ENCODE results near the gene ZCCHC7.
"Not testable (repeated sequence)": the region's sequence is repeated elsewhere in the genome, so short reads cannot be mapped to it uniquely, and the experiment has no call there.

ZCCHC7 gene

GRCh38 chr9:37121881-37122280 is 1.5 kb downstream of the ZCCHC7 start:
- no peak for DNase-seq

- DNase-seq: no peak
Measured at GRCh38 chr9:37126214-37126788, 5.9 kb downstream of the ZCCHC7 start.

GRCh38 chr9:37127018-37127417 is 6.6 kb downstream of the ZCCHC7 start:
- DNase-seq: no peak

GRCh38 chr9:37128051-37128450 is 7.7 kb downstream of the ZCCHC7 start:
- no peak for DNase-seq

GRCh38 chr9:37134166-37134565 is 13.8 kb downstream of the ZCCHC7 start:
- no peak for DNase-seq

- no peak for DNase-seq
Measured at GRCh38 chr9:37141015-37141414, 20.6 kb downstream of the ZCCHC7 start.

- DNase-seq: no peak
Measured at GRCh38 chr9:37144762-37145161, 24.4 kb downstream of the ZCCHC7 start.

- peak; percentile 16 for DNase-seq
Measured at GRCh38 chr9:37146410-37146809, 26.0 kb downstream of the ZCCHC7 start.

GRCh38 chr9:37148181-37148580 is 27.8 kb downstream of the ZCCHC7 start:
- DNase-seq: no peak

GRCh38 chr9:37149666-37150308 is 29.4 kb downstream of the ZCCHC7 start:
- no peak for DNase-seq

- no peak for DNase-seq
Measured at GRCh38 chr9:37150415-37150814, 30.0 kb downstream of the ZCCHC7 start.

- DNase-seq: no peak
Measured at GRCh38 chr9:37151812-37152211, 31.4 kb downstream of the ZCCHC7 start.

GRCh38 chr9:37152365-37152764 is 32.0 kb downstream of the ZCCHC7 start:
- no peak for DNase-seq

- no peak for DNase-seq
Measured at GRCh38 chr9:37155601-37156000, 35.2 kb downstream of the ZCCHC7 start.

- DNase-seq: no peak
Measured at GRCh38 chr9:37156205-37156604, 35.8 kb downstream of the ZCCHC7 start.

- no peak for DNase-seq
Measured at GRCh38 chr9:37156781-37157356, 36.5 kb downstream of the ZCCHC7 start.

- no peak for DNase-seq
Measured at GRCh38 chr9:37157726-37158377, 37.5 kb downstream of the ZCCHC7 start.

- no peak for DNase-seq
Measured at GRCh38 chr9:37163299-37163698, 42.9 kb downstream of the ZCCHC7 start.

- DNase-seq: not testable (repeated sequence)
Measured at GRCh38 chr9:37164335-37164734, 44.0 kb downstream of the ZCCHC7 start.

- DNase-seq: no peak
Measured at GRCh38 chr9:37165644-37166043, 45.3 kb downstream of the ZCCHC7 start.

GRCh38 chr9:37167456-37168047 is 47.2 kb downstream of the ZCCHC7 start:
- no peak for DNase-seq

GRCh38 chr9:37172557-37172956 is 52.2 kb downstream of the ZCCHC7 start:
- DNase-seq: no peak

- DNase-seq: no peak
Measured at GRCh38 chr9:37174247-37174646, 53.9 kb downstream of the ZCCHC7 start.

GRCh38 chr9:37178742-37179141 is 58.4 kb downstream of the ZCCHC7 start:
- DNase-seq: no peak
